Activated T-helper 17 cell treated with anti-CD3 and anti-CD28 coated beads, Interleukin-2, amount 50 U/mL, for 72 hours (primary cell): Measurements from ENCODE around the gene CX3CL1. TPM values are rescaled to one million over a fixed set of nuclear protein-coding genes. Genes with fewer than 3 reads are reported as not detected.
"Not testable (repeated sequence)": the region's sequence is repeated elsewhere in the genome, so short reads cannot be mapped to it uniquely, and the experiment has no call there.

Source experiments
- ATAC-seq: fragments of 150-1000 bp; cut with Tn5 transposase; replicated peaks from 2 replicates; pipeline ENCODE4 v1.10.0; 2021; ENCODE audit warnings: mild to moderate bottlenecking, moderate library complexity
- H3K27ac Mint-ChIP-seq: one replicate; pipeline ENCODE4 v1.8.0; 2022; ENCODE audit warnings: mixed read lengths
- H3K27me3 Mint-ChIP-seq: one replicate; pipeline ENCODE4 v1.8.0; 2022; ENCODE audit warnings: mixed read lengths
- H3K36me3 Mint-ChIP-seq: one replicate; pipeline ENCODE4 v1.8.0; 2022; ENCODE audit warnings: low read depth, mild to moderate bottlenecking, mixed read lengths
- H3K4me1 Mint-ChIP-seq: one replicate; pipeline ENCODE4 v1.8.0; 2022; ENCODE audit warnings: mixed read lengths
- H3K4me3 Mint-ChIP-seq: one replicate; pipeline ENCODE4 v1.8.0; 2022; ENCODE audit warnings: mild to moderate bottlenecking, mixed read lengths
- H3K9me3 Mint-ChIP-seq: one replicate; pipeline ENCODE4 v1.8.0; 2022; ENCODE audit warnings: mixed read lengths
- total RNA-seq, 2 donors: library from RNA; stranded (reverse); gene quantifications; one replicate each; pipeline ENCODE4 v1.2.3, GENCODE V29; 2022

Gene CX3CL1
- total RNA-seq, result not detected

GRCh38 chr16:57372372-57373116 is at the start of gene CX3CL1:
TSS of gene CX3CL1 (plus strand) at chr16:57372490. CDS start at chr16:57372569, 79 bp downstream.
- H3K36me3 Mint-ChIP-seq, result no peaks in the 10 kb centered on the region

GRCh38 chr16:57324749-57325148 is 47.5 kb upstream of the CX3CL1 start:
- ATAC-seq, result no peak
- H3K27me3 Mint-ChIP-seq, result no peaks in the 10 kb centered on the region
- no peaks in the 10 kb centered on the region for H3K9me3 Mint-ChIP-seq
- H3K4me1 Mint-ChIP-seq, result no peaks in the 10 kb centered on the region
- H3K36me3 Mint-ChIP-seq, result no peaks in the 10 kb centered on the region
- H3K4me3 Mint-ChIP-seq, result no peak overlapping the region
- peak overlapping the region; percentile 36 for H3K27ac Mint-ChIP-seq

More at GRCh38 chr16:57372372-57373116, at the start of gene CX3CL1:
- no peak for ATAC-seq
- Mint-ChIP-seq H3K4me1 (peaks cover 4% of the 10 kb centered on the region), H3K4me3 (no peak within 1 kb of the TSS), H3K27me3 (peaks cover 7% of the 10 kb centered on the region), H3K9me3 (no peaks in the 10 kb centered on the region), H3K27ac (no peak within 1 kb of the TSS)

GRCh38 chr16:57325458-57325857 is 46.8 kb upstream of the CX3CL1 start:
- Mint-ChIP-seq H3K27ac (no peak overlapping the region), H3K36me3 (no peaks in the 10 kb centered on the region), H3K4me1 (no peaks in the 10 kb centered on the region), H3K9me3 (no peaks in the 10 kb centered on the region), H3K4me3 (no peak overlapping the region), H3K27me3 (no peaks in the 10 kb centered on the region)
- no peak for ATAC-seq

GRCh38 chr16:57329718-57330327 is 42.5 kb upstream of the CX3CL1 start:
- Mint-ChIP-seq H3K4me3 (no peak overlapping the region), H3K9me3 (peaks cover 5% of the 10 kb centered on the region), H3K27ac (no peak overlapping the region), H3K36me3 (no peaks in the 10 kb centered on the region), H3K4me1 (no peaks in the 10 kb centered on the region), H3K27me3 (peaks cover 4% of the 10 kb centered on the region)
- no peak for ATAC-seq

GRCh38 chr16:57331355-57331754 is 40.9 kb upstream of the CX3CL1 start:
- Mint-ChIP-seq H3K4me3 (no peak overlapping the region), H3K36me3 (no peaks in the 10 kb centered on the region), H3K27me3 (peaks cover 4% of the 10 kb centered on the region), H3K9me3 (peaks cover 5% of the 10 kb centered on the region), H3K4me1 (no peaks in the 10 kb centered on the region), H3K27ac (no peak overlapping the region)
- ATAC-seq, result no peak

GRCh38 chr16:57333402-57333801 is 38.9 kb upstream of the CX3CL1 start:
- Mint-ChIP-seq H3K27ac (no peak overlapping the region), H3K4me3 (no peak overlapping the region), H3K27me3 (peaks cover 5% of the 10 kb centered on the region), H3K4me1 (no peaks in the 10 kb centered on the region), H3K36me3 (no peaks in the 10 kb centered on the region), H3K9me3 (peaks cover 5% of the 10 kb centered on the region)
- ATAC-seq, result no peak

GRCh38 chr16:57335366-57335765 is 36.9 kb upstream of the CX3CL1 start:
- H3K27ac Mint-ChIP-seq, result no peak overlapping the region
- peaks cover 5% of the 10 kb centered on the region for H3K4me1 Mint-ChIP-seq
- peaks cover 5% of the 10 kb centered on the region for H3K9me3 Mint-ChIP-seq
- no peak overlapping the region for H3K4me3 Mint-ChIP-seq
- no peaks in the 10 kb centered on the region for H3K36me3 Mint-ChIP-seq
- ATAC-seq, result no peak
- peaks cover 11% of the 10 kb centered on the region for H3K27me3 Mint-ChIP-seq

GRCh38 chr16:57341062-57341440 is 31.2 kb upstream of the CX3CL1 start:
- H3K27ac Mint-ChIP-seq, result peak overlapping the region; percentile 20
- peaks cover 33% of the 10 kb centered on the region for H3K27me3 Mint-ChIP-seq
- no peaks in the 10 kb centered on the region for H3K9me3 Mint-ChIP-seq
- H3K4me3 Mint-ChIP-seq, result no peak overlapping the region
- H3K36me3 Mint-ChIP-seq, result no peaks in the 10 kb centered on the region
- peaks cover 20% of the 10 kb centered on the region for H3K4me1 Mint-ChIP-seq
- no peak for ATAC-seq

- peaks cover 33% of the 10 kb centered on the region for H3K27me3 Mint-ChIP-seq
- H3K4me3 Mint-ChIP-seq, result no peak overlapping the region
- H3K36me3 Mint-ChIP-seq, result no peaks in the 10 kb centered on the region
- ATAC-seq, result no peak
- H3K4me1 Mint-ChIP-seq, result peaks cover 20% of the 10 kb centered on the region
- H3K9me3 Mint-ChIP-seq, result no peaks in the 10 kb centered on the region
- H3K27ac Mint-ChIP-seq, result peak overlapping the region; percentile 20
Measured at GRCh38 chr16:57341441-57342303, 30.6 kb upstream of the CX3CL1 start.

GRCh38 chr16:57342606-57343005 is 29.7 kb upstream of the CX3CL1 start:
- not testable (repeated sequence) for H3K27ac Mint-ChIP-seq, H3K9me3 Mint-ChIP-seq, H3K36me3 Mint-ChIP-seq, ATAC-seq, H3K4me3 Mint-ChIP-seq
- Mint-ChIP-seq H3K27me3 (peaks cover 40% of the 10 kb centered on the region), H3K4me1 (peaks cover 20% of the 10 kb centered on the region)

- Mint-ChIP-seq H3K27ac (no peak overlapping the region), H3K4me3 (no peak overlapping the region), H3K4me1 (peaks cover 20% of the 10 kb centered on the region), H3K9me3 (no peaks in the 10 kb centered on the region), H3K27me3 (peaks cover 41% of the 10 kb centered on the region), H3K36me3 (no peaks in the 10 kb centered on the region)
- peak; percentile 59 for ATAC-seq
Measured at GRCh38 chr16:57343221-57343620, 29.1 kb upstream of the CX3CL1 start.

- not testable (repeated sequence) for H3K4me3 Mint-ChIP-seq
Measured at GRCh38 chr16:57344094-57344493, 28.2 kb upstream of the CX3CL1 start.

GRCh38 chr16:57345021-57345420 is 27.3 kb upstream of the CX3CL1 start:
- Mint-ChIP-seq H3K9me3 (no peaks in the 10 kb centered on the region), H3K27me3 (peaks cover 45% of the 10 kb centered on the region), H3K36me3 (no peaks in the 10 kb centered on the region)

More at GRCh38 chr16:57344094-57344493, 28.2 kb upstream of the CX3CL1 start:
- not testable (repeated sequence) for H3K27ac Mint-ChIP-seq, H3K36me3 Mint-ChIP-seq, H3K9me3 Mint-ChIP-seq, ATAC-seq
- H3K27me3 Mint-ChIP-seq, result peaks cover 40% of the 10 kb centered on the region
- H3K4me1 Mint-ChIP-seq, result peaks cover 25% of the 10 kb centered on the region

GRCh38 chr16:57345666-57346204 is 26.6 kb upstream of the CX3CL1 start:
- Mint-ChIP-seq H3K4me1 (peaks cover 25% of the 10 kb centered on the region), H3K27me3 (peaks cover 45% of the 10 kb centered on the region), H3K27ac (no peak overlapping the region), H3K36me3 (no peaks in the 10 kb centered on the region), H3K9me3 (no peaks in the 10 kb centered on the region), H3K4me3 (no peak overlapping the region)
- no peak for ATAC-seq

More at GRCh38 chr16:57345021-57345420, 27.3 kb upstream of the CX3CL1 start:
- H3K27ac Mint-ChIP-seq, result no peak overlapping the region
- H3K4me3 Mint-ChIP-seq, result no peak overlapping the region
- H3K4me1 Mint-ChIP-seq, result peaks cover 25% of the 10 kb centered on the region
- ATAC-seq, result no peak
